ENCODE measurements around the gene CFAP410.

The CFAP410 gene

DNA sequence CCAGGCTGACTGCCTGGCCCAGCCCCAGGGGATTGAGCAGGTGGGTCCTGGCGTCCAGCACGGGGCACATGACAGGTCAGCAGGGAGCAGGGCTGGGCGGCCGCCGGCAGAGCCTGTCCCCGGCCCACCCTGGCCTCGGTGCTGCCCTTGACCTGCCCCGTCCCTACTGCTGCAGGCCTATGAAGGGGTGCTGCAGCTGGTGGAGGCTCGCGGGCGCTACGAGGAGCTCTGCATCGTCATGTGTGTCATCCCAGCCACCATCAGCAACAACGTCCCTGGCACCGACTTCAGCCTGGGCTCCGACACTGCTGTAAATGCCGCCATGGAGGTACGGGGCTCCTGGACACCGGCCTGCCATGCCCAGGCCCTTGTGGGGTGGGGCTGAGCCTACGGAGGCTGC, 15.6 kb downstream of the CFAP410 start:
- TF ChIP-seq, protein P1, sequence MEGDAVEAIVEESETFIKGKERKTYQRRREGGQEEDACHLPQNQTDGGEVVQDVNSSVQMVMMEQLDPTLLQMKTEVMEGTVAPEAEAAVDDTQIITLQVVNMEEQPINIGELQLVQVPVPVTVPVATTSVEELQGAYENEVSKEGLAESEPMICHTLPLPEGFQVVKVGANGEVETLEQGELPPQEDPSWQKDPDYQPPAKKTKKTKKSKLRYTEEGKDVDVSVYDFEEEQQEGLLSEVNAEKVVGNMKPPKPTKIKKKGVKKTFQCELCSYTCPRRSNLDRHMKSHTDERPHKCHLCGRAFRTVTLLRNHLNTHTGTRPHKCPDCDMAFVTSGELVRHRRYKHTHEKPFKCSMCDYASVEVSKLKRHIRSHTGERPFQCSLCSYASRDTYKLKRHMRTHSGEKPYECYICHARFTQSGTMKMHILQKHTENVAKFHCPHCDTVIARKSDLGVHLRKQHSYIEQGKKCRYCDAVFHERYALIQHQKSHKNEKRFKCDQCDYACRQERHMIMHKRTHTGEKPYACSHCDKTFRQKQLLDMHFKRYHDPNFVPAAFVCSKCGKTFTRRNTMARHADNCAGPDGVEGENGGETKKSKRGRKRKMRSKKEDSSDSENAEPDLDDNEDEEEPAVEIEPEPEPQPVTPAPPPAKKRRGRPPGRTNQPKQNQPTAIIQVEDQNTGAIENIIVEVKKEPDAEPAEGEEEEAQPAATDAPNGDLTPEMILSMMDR (IDR thresholded peaks at IDR 0.05): no peak

DNA sequence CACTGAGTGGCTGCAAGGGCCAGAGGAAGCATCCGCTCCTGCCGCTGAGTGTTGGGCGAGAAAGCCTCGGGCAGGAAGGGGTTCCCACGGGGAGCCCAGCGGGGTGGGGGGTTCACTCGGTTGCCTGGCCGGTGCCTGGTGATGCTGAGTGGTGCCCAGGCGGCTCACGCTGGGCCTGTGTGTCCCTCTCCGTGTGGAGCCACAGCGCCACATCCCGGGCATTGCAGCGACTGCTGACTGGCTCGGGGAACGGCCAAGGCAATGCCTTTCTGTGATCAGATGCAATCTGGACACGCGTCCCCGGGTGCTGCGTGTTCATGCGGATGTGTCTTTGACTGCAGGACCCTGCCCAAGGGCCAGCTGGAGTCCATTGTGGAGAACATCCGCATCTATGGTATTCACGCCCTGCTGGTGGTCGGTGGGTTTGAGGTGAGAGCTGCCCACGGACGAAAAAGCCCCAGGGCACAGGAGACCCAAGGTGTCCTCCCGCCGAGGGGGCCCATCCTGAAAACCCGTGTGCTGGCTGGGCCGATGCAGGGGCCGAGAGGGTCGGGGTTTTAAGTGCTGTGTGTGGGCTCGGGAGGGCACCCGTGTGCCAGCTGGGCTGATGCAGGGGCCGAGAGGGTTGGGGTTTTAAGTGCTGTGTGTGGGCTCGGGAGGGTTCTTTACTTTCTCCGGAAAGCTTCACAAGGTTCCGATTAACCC, 16.4 kb downstream of the CFAP410 start:
- TF ChIP-seq, protein P1 (IDR thresholded peaks at IDR 0.05): no peak

DNA sequence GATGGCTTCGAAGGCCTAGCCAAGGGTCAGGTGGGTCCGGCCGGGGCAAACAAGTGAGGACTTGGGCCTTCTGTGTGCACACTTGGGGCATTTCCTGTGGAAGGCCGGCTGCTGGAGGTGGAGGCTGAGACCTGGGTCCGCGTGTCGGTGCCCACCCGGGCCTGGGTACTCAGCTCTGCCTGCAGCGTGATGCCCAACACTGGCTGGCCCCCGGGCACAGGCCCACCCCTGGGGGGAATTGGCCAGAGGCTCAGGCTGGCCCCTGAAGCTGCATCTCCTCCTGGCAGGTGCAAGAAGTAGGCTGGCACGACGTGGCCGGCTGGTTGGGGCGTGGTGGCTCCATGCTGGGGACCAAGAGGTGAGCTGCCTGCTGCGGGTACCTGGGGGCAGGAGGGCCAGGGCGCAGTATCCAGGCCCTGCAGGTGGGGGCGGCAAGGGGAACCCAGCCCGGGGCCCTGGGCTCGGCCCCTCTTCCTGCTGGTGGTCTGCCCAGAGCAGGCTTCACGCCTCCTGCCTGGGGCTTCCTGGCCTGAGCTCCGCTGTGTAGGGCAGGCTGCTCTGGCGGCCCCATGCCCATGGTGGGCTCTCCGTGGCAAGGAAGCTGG, 17.2 kb downstream of the CFAP410 start:
- TF ChIP-seq, protein P1 (IDR thresholded peaks at IDR 0.05): no peak

DNA sequence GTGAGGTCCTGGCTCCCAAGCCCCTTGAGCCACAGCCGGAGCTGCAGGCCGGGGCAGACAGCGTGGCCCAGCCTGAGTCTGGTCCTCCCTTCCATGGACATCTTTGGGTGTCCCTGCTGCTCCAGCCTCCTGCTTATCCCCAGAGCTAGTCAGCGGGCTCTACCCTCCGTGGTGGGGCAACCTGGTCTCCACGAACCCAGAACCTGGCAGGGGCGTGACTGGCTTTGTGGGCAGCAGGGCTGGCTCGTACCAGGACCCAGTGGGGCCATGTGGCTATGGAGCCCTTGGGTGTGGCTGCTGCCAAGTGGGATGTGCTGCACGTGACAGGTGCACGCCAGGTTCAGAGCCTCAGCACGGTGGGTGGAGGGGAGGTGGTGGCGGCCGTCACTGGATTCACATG, 18.3 kb downstream of the CFAP410 start:
- TF ChIP-seq, protein P1 (IDR thresholded peaks at IDR 0.05): no peak

DNA sequence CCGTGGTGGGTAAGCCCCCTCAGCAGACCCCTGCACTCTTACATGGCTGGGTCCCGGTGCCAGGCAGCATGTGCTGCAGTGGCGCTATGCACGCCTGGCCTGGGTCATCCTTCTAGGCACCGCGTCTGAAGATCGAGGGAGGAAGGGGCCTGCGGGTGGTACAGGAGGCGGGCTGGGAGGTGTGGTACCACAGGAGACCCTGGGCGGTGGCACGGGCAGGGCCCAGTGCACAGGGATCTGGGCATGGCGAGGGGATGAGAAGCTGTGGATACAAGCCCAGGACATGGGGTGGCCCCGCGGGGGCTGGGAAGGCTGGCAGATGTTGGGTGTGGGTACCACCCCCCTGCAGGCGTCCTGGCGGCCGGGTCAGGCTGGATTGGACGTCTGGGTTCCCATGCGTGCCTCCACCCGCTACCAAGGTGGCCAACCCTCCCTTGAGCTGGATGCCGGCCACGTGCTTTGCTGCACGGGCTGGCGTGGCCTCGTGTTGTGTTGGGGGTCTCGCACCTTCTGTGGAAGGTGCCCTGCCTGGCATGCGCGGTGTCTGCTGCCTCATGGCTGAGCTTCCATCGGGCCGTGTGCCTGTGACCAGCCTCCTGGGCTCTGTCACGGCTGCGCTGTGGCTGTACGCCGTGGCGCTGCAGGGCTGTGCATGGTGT, 19.7 kb downstream of the CFAP410 start:
- TF ChIP-seq, protein P1 (IDR thresholded peaks at IDR 0.05): no peak

DNA sequence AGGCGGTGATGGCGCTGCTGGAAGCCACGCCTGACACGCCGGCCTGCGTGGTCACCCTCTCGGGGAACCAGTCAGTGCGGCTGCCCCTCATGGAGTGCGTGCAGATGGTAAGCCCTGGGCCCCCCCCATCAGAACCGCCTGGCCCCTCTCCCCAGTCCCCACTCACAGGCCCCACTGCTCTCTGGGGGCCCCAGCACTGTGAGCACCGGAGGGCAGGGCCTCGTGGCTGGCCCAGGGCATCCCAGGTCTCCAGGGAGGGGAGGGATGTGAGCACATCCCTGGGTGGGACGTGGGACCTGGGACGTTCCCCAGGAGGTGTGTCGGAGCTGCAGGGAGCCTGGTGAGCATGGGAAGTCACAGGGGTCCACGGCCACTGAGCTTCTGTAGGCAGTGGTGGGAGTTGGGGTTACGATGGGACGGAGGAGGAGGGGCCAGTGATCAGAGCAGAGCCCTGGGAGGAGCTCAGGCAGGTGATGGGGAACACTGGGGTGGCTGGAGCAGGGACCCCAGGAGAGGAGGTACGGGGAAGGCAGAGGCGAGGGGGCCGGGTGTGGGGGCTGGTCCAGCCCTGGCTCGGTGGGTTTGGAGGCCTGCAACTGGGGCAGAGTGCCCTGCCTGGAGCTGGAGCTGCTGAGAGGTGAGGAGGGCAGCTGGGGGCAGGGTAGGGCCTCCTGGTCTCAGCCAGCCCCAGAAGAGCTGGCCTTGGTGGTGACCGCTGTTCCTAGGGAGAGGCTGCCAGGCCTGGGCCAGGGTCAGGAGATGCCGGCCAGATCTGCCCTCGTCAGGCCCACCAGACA, 20.5 kb downstream of the CFAP410 start:
- TF ChIP-seq, protein P1 (IDR thresholded peaks at IDR 0.05): no peak

DNA sequence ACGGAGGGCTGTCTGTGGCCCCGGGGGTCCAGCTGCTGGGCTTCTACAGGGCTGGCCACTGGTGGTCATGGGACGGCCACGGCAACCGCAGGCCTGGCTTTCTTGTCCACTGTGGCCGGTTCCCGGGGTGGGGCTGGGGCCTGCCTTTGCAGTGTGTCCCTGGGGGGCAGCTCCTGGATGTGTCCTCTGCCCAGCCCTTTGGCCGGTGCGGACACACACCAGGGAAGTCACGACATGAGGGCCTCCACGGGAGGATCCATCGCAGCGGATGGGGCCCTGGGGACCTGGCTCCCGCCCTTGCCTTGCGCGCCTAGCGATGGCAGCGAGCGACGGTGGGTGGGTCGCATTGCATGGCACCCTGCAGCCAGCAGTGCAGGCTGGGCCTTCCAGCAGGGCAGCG, 21.3 kb downstream of the CFAP410 start:
- TF ChIP-seq, protein P1 (IDR thresholded peaks at IDR 0.05): no peak

Data from LNCAP (cell line).